ENCODE results near the gene FCER2.

FCER2 gene

DNA sequence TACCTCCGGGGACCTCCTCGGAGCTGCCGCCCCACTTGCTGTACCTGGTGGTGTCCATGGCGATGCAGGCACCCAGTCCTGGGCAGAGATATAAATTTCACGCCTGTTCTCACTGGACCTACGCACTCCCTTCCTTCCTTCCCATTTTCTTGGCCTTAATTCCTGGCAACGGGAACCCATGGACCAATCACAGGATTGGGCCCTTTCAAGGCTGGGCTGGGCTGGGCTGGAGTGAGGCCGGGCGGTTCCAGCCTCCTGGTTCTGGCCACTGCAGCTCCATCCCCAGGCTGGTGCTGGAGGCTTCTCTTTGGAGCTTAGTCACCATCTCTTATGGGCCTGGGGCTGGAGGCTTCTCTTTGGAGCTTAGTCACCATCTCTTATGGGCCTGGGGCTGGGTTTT, 30.1 kb upstream of the FCER2 start, which contains the start of gene CLEC4G:
Gene CLEC4G (minus strand): TSS at position 66 of the 400 bp plus-strand sequence. CDS start 8 bp downstream, at position 58.
- no peak for DNase-seq

DNA sequence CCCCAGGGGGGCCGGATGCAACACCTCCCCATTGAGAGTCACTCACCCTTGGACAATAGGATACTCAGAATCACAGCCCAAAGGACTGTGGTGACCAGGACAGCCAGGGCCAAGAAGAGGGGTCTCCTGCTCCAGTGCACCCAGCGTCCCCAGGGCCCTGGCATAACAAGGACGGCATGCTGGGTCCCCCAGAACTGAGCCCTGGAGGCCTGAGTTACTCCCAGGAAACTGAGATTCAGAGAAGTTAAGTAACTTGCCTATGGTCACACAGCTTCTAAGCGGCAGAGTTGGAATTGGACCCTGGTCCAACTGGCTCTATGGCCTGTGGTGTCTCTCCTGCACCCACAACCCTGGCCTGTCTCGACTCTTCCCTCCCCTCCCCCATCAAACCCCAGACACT, 29.7 kb upstream of the FCER2 start:
- no peak for DNase-seq

DNA sequence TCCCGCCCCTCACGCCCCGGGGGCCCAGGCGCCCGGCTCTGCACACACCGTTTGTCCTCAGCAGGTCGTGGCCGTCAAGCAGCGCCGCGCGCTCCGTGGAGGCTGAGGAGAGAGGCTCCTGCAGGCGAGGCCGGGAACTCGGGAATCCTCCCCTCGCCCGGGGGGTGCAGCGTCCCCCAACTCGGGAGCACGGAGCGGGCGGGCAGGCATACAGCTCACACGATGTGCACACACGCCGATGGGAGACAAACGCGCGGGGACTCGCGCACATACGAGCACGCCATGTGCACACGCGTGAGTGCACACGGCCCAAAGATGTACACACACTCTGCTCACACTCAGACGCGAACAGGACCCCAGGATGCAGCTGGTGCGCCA, 29.3 kb upstream of the FCER2 start:
- no peak for DNase-seq

DNA sequence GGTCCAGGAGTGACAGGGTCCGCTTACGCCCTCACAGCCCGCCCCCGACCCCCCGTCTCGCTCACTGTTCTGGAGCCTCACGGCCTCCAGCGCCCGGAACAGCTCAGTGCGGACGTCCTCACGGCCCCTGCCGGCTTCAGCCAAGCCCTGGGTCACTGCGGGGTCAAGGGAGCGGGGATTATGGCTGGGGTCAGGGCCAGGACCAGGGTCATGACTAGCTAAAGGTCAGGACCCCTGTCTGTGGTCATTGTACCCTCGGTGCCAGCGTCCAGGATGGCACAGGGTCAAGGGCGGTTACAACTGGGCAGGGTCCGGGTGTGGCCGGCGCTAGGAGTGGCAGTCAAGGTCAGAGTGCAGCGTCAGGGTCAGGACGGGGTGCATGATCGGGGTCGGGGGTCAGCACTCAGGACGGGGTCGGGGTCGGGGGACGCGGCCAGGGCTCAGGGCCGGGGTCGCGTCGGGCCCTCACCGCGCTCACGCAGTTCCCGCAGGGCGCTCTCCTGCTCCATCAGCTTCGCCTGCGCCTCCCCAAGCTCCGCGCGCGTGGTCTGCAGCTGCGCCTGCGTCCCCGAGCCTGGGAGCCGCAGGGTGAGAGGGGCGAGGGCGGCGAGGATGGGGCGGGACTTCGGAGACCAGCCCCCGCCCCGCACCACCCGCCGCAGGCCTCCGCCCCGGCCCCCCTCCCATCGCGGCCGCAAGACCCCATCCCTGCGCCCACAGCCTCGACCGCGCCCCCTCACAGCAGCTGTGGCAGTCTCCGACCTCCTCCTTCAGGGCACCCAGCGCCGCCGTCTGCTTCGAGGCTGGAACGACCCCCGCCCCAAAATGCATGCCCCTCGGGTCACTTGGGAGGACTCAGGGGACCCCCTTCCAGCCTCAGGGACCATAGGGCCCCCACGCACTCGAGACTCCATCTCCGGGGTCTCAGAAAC, 28.6 kb upstream of the FCER2 start:
- DNase-seq = no peak

DNA sequence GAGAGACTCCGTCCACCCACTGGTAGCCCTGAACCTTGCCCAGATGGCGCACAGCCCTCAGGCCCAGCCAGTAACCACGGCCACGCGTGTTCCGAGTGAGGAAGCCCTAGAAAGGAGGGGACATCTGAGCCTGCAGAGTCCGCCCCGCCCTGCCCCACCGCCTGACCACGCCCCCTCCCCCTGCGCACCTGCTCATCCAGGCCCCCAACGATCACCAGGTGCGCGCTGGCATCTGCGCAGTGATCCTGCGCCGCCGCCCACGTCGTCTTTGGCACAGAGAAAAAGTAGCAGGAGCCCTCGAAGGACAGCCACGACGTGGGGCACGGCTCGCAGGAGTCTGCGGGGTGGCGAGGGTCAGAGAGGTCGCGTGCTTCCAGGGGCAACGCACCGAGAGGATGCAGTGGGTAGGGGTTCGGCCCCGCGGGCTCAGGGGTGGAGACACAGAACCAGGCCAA, 27.9 kb upstream of the FCER2 start:
- peak; percentile 35 for DNase-seq

DNA sequence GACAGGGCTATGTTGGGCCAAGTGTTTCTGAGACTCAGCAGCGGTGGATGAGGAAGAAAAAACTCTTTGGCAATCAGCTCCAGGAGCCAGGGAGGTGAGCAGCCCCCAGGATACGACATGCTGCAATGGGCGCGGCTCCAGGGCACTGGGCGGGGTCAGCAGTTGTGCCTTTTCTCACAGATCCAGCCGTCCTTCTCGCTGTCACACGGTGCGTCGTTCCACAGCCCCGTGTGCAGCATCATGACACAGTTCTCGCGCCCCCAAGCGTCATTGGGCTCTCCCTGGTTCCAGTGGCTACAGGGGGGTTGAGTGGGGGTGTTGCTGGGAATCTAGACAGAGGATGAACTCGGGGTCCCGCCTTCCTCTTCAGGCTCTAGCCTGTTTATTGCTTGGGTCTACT, 27.3 kb upstream of the FCER2 start:
- no peak for DNase-seq

DNA sequence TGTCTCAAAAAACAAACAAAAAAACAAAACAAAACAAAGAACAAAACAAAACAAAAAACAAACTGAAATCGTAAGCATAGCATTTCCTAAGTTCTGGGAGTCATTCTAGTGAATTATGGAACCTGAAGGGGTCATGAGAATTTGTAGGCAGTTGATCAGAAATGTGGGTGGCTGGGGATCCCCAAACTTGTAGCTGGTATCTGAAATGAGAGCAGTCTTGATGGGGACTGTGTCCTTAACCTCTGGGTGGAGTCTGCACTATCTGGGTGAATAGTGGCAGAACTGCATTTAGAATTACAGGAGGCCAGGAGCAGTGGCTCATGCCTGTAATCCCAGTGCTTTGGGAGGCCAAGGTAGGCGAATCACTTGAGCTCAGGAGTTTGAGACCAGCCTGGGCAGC, 23.9 kb upstream of the FCER2 start:
- no peak for DNase-seq

DNA sequence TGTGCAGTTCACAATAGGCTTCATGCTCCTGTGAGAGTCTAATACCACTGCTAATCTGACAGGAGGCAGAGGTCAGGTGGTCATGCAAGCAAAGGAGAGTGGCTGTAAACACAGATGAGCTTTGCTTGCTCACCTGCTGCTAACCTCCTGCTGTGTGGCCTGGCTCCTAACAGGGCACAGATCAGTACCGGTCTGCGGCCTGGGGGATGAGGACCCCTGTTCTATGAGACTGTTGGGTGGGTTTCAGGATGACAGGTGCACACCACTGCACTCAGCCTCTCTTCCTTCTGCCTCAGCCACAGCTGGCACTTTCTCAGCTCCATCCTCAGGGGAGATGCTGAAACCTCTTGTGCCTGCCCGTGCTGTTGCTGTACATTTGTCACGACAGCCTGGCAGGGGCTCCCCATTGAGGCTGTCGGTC, 20.3 kb upstream of the FCER2 start:
- no peak for DNase-seq

DNA sequence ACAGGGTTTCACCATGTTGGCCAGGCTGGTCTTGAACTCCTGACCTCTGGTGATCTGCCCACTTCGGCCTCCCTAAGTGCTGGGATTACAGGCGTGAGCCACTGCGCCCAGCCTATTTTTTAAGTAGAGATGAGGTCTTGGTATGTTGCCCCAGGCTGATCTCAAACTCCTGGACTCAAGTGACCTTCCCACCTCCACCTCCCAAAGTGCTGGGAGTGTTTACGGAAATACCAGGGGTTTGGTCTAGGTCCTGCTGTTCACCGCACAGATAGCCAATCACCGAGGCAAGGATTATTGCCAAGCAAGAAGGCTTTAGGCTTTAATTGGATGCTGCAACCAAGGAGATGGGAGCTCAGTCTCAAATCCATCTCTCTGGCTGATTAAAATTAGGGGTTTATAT, 18.4 kb upstream of the FCER2 start:
- DNase-seq = no peak

DNA sequence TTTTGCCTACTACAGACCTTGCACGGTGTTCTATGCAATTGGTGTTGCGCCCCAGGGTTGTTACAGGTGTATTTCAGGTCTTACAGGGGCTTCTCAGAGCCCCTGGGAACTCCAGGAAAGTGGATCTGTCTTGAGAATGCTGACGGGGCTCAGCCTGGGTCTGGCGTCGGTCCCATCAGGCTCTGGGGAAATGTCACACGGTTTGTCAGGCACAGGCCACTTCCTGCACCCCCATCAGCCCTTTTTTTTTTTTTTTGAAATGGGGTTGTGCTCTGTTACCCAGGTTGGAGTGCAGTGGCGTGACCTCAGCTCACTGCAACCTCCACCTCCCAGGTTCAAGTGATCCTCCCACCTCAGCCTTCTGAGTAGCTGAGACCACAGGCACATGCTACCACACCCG, 16.7 kb upstream of the FCER2 start:
- no peak for DNase-seq

DNA sequence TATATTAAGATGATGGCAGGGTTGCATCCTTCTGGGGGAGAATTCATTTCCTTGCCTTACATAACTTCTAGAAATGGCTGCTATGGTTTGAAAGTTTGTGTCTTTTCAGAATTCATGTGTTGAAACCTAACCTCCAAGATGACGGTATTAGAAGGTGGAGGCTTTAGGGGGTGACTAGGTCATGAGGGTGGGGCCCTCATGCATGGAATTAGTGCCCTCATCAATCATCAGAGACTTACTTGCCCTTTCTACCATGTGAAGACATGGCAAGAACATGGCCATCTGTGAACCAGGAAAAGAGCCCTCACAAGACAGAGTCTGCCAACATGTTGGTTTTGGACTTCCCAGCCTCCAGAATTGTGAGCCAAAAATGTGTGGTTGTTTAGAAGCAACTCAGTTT, 14.8 kb upstream of the FCER2 start:
- DNase-seq = no peak

DNA sequence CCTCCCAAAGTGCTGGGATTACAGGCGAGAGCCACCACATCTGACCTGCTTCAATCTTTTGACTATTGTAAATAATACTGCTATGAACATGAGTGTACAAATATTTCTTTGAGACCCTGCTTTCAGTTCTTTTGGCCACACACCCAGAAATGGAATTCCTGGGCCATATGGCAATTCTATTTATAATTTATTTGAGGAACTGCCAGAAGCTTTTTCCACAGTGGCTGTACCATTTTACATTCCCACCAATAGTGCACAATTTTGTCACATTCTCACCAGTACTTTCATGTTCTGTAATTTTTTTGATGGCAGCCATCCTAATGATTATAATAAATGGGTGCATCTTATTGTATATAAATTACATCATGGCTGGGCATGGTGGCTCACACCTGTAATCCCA, 13.7 kb upstream of the FCER2 start:
- no peak for DNase-seq

DNA sequence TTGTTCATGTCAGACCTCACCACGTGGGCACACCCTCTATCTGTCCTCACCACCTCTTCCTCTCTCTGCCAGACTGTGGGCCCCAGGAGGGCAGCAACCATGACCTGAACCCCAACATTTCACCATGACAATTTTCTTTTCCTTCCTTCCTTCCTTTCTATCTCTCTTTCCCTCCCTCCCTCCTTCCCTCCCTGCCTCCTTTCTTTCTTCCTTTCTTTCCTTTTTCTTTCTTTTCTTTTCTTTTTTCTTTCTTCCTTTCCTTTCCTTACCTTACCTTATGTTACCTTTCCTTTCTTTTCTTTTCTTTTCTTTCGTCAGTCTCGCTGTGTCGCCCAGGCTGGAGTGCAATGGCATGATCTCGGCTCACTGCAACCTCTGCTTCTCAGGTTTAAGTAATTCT, 8.7 kb upstream of the FCER2 start:
- DNase-seq = no peak

DNA sequence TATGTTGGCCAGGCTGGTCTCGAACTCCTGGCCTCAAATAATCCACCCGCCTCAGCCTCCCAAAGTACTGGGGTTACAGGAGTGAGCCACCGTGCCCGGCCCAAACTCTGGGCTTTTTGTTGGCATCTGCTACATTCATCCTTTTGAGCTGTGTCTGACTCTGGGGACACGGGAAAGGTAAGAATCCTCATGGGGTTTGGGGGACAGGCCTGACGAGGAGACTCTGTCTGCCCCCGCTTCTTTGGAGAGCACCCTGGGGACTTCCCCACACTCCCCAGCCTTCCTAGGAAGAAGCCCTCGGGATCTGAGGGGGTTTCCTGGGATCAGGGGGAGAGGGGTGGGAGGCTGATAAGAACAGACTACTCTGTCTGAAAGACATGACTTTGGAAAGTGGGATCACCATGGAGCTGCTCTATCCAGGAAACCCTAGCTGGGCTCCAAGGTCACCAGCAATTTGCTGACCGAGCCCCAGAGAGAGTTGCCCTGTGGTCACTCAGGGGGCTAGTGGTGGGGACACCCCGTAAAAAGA, 8.1 kb upstream of the FCER2 start:
- no peak for DNase-seq

DNA sequence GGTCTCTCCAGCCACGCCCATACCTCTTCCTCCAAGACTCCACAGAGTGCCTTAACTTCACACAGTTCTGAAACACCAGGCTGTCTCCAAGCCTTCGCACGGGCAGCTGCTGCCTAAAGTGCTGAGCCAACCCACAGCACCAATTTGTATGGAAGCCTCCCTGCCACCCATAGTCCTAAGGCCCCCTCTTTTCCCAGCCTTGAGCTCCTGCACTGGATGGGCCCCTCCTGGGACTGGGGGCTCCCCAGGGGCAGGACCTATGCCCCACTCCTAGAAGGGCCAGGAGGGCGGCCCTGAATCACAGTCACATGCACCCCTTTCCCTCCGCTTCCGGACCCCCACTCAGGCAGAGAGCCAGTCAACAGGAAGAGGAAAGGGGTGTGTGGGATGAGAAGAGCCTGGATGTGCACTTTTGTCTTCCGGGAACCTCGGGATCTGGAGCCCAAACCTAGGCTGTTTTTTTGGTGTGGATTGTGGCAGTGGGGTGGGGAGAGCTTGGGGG, 5.1 kb upstream of the FCER2 start:
- DNase-seq = no peak

DNA sequence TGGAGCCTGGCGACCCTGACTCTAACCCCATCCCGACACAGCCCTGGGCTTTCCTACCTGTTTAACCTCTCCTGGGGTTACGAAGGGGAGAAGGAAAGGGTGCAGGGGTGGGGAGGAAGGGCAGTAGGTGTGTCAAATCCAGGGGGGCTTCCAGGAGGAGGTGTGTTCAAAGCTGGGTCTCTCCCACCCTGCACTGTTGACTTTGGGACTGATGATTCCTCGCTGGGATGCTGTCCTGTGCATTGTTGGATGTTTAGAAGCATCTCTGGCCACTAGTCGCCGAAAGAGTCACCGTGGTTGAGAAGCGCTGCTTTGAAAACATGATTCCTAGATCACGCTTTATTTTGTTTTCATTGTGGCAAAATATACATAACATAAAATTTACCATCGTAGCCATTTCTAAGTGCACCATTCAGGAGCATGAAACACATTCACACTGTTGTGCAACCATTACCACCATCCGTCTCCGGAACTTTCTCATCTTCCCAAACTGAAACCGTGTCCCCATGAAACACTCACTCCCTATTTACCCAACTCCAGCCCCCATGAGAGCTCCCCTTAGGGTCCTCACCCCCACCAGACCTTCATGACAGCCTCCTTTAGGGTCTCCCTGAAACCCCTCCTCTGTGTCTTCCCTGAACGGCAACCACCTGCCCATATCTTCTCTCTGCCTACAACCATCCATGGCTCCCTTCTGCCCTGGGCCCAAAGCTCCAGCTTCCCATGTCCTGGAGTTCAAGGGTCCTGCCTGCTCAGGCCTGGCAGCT, 4.4 kb upstream of the FCER2 start:
- no peak for DNase-seq

DNA sequence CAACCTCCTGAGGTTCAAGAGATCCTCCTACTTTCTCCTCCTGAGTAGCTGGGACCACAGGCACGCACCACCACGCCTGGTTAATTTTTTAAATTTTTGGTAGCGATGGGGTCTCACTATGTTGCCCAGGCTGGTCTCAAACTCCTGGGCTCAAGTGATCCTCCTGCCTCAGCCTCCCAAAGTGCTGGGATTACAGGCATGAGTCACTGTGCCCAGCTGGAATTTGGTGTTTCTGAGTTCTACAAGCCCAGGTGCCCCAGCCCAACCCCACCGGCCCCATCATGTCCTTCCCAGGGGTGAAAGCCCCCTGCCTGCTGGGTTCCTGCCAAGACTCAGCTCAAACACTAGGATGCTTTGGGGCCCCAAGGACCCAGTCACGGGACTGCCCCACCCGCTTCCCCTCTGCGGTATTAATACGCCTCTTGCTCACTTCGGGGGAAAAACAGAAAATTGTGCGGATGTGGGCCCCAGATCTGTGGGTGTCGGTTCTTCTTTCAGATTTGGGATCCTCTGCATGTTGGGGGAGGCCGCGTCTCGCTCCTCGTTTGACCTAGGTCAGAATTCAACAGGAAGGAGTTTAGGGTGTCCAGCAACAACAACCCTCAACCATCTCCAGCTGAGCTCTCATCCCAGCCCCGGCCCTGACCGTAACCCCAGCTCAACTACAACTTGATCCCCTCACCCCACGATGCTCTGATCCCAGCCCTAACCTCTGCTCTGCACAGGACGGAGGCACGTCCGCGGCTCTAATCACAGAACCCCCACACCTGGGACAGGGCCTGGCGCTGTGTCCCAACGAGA, 3.7 kb upstream of the FCER2 start:
- peak; percentile 76 for DNase-seq

DNA sequence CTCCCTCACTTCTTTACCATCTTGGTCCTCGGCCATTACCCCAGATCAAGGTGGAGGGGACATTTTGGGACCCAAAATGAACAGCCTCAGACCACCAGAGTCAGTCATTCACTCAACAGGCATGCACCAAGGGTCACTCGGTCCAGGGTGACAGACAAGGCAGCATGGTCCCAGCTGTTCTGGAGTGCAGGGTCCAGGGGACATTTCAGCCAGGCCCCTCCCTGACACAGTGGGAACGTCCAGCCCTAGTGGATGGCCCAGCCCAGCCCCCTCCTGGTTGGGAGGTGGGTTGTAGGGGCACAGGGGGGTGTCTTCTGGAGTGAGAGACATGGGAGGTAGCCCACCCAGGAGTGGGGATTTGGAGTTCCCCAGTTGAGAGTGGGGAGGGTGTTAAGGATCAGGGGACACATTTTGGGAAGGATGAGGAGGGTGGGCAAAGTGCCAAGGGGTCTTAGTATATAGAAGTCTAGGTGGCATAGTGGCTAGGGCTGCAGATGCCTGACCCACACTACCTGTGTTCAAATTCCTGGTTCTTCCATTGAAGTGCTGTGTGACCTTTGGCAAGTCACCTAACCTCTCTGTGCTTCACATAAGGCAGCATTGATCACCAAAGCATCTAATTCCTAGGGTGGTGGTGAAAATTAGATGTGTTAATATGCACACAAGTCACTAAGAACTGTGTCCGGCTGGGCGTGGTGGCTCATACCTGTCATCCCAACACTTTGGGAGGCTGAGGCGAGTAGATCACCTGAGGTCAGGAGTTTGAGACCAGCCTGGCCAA, 2.5 kb upstream of the FCER2 start:
- DNase-seq = no peak

DNA sequence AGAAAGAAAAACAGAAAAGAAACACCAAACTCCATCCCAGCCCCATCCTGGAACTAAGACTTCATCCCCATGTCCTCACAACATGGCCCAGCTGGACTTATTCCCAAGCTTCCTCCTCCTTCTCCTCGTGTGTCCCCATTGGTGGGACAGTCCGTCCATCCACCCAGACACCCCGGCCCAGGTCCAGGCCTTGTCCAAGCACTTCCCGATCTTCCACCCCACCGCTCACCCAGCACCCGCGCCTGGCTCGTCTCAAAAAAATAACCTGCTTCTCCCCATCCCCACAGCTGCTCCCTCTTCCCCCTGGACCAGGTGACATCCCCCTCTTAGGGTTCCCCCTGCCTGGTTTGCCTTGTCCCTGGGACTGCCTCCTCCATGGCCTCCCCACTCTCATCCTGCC, 1.4 kb upstream of the FCER2 start:
- DNase-seq = no peak

DNA sequence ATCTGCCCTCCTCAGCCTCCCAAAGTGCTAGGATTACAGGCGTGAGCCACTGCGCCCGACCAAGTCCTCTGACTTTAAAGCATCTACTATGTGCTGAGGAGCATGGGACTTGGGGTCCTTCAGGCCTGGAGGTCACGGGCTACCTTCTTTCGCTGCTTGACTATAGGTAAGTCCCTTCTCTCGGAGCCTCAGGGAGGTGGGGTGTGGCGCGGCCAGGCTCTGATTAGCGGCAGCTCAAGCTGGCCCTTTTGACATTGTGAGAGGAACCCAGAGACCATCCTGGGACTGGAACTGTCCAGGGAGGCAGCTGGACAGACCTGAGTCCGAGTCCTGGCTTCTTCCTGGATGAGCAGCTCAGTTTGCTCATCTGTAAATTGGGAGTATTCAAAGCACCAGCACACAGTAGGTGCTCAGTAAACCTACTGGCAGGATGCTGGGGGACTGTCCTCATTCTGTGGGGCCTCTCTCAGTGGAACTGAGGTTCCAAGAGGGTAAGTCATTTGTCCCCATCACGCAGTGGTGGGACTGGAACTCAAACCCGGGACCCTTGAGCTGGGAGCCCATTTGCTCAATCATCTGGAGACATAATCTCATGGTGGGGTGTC, 780 bp downstream of the FCER2 start:
- no peak for DNase-seq

Data from activated naive CD4-positive, alpha-beta T cell treated with anti-CD3 and anti-CD28 coated beads, Interleukin-2, amount 50 U/mL, for 16 hours (primary cell).